ENCODE data around the gene PKNOX2.

The PKNOX2 gene

GRCh38 chr11:125285844-125286243 is 121.3 kb downstream of the PKNOX2 start:
- Histone ChIP-seq H3K36me3 (ENCODE audit: insufficient read depth, low read length) (no peaks in the 10 kb centered on the region), H3K4me1 (ENCODE audit: insufficient read depth, low read length) (peaks cover 11% of the 10 kb centered on the region; the same call in 1 of the 2 replicates), H3K9me3 (ENCODE audit: control insufficient read depth, insufficient read depth, low read length) (no peaks in the 10 kb centered on the region), H3K9ac (ENCODE audit: low read depth, low read length) (no peak overlapping the region)

- no peaks in the 10 kb centered on the region for H3K9me3 ChIP-seq (ENCODE audit: control insufficient read depth, insufficient read depth, low read length)
- peaks cover 11% of the 10 kb centered on the region; the same call in 1 of the 2 replicates for H3K4me1 ChIP-seq (ENCODE audit: insufficient read depth, low read length)
- H3K36me3 ChIP-seq (ENCODE audit: insufficient read depth, low read length) = no peaks in the 10 kb centered on the region
- no peak overlapping the region for H3K9ac ChIP-seq (ENCODE audit: low read depth, low read length)
Observed at GRCh38 chr11:125286486-125286885, 121.9 kb downstream of the PKNOX2 start.

GRCh38 chr11:125287491-125288210 is 123.1 kb downstream of the PKNOX2 start:
- no peak overlapping the region for H3K9ac ChIP-seq (ENCODE audit: low read depth, low read length)
- no peaks in the 10 kb centered on the region for H3K36me3 ChIP-seq (ENCODE audit: insufficient read depth, low read length)
- peaks cover 7% of the 10 kb centered on the region; the same call in 1 of the 2 replicates for H3K4me1 ChIP-seq (ENCODE audit: insufficient read depth, low read length)
- H3K9me3 ChIP-seq (ENCODE audit: control insufficient read depth, insufficient read depth, low read length) = no peaks in the 10 kb centered on the region

GRCh38 chr11:125289419-125290098 is 125.0 kb downstream of the PKNOX2 start:
- H3K9me3 ChIP-seq (ENCODE audit: control insufficient read depth, insufficient read depth, low read length) = no peaks in the 10 kb centered on the region
- no peaks in the 10 kb centered on the region for H3K36me3 ChIP-seq (ENCODE audit: insufficient read depth, low read length)
- H3K4me1 ChIP-seq (ENCODE audit: insufficient read depth, low read length) = peaks cover 7% of the 10 kb centered on the region; the same call in 1 of the 2 replicates
- H3K9ac ChIP-seq (ENCODE audit: low read depth, low read length) = no peak overlapping the region

GRCh38 chr11:125290263-125290662 is 125.7 kb downstream of the PKNOX2 start:
- peaks cover 7% of the 10 kb centered on the region; the same call in 1 of the 2 replicates for H3K4me1 ChIP-seq (ENCODE audit: insufficient read depth, low read length)

GRCh38 chr11:125292100-125292499 is 127.5 kb downstream of the PKNOX2 start:
- H3K36me3 ChIP-seq (ENCODE audit: insufficient read depth, low read length) = no peaks in the 10 kb centered on the region
- no peaks in the 10 kb centered on the region for H3K9me3 ChIP-seq (ENCODE audit: control insufficient read depth, insufficient read depth, low read length)
- peaks cover 7% of the 10 kb centered on the region; the same call in 1 of the 2 replicates for H3K4me1 ChIP-seq (ENCODE audit: insufficient read depth, low read length)
- H3K9ac ChIP-seq (ENCODE audit: low read depth, low read length) = no peak overlapping the region

More at GRCh38 chr11:125290263-125290662, 125.7 kb downstream of the PKNOX2 start:
- H3K36me3 ChIP-seq (ENCODE audit: insufficient read depth, low read length) = no peaks in the 10 kb centered on the region
- H3K9ac ChIP-seq (ENCODE audit: low read depth, low read length) = no peak overlapping the region
- H3K9me3 ChIP-seq (ENCODE audit: control insufficient read depth, insufficient read depth, low read length) = no peaks in the 10 kb centered on the region

GRCh38 chr11:125293596-125293995 is 129.0 kb downstream of the PKNOX2 start:
- H3K9ac ChIP-seq (ENCODE audit: low read depth, low read length) = no peak overlapping the region
- H3K4me1 ChIP-seq (ENCODE audit: insufficient read depth, low read length) = no peaks in the 10 kb centered on the region
- H3K9me3 ChIP-seq (ENCODE audit: control insufficient read depth, insufficient read depth, low read length) = no peaks in the 10 kb centered on the region
- H3K36me3 ChIP-seq (ENCODE audit: insufficient read depth, low read length) = no peaks in the 10 kb centered on the region

GRCh38 chr11:125295931-125296330 is 131.4 kb downstream of the PKNOX2 start:
- Histone ChIP-seq H3K4me1 (ENCODE audit: insufficient read depth, low read length) (no peaks in the 10 kb centered on the region), H3K9ac (ENCODE audit: low read depth, low read length) (no peak overlapping the region), H3K9me3 (ENCODE audit: control insufficient read depth, insufficient read depth, low read length) (no peaks in the 10 kb centered on the region), H3K36me3 (ENCODE audit: insufficient read depth, low read length) (no peaks in the 10 kb centered on the region)

- no peaks in the 10 kb centered on the region for H3K36me3 ChIP-seq (ENCODE audit: insufficient read depth, low read length)
- H3K9me3 ChIP-seq (ENCODE audit: control insufficient read depth, insufficient read depth, low read length) = no peaks in the 10 kb centered on the region
- no peaks in the 10 kb centered on the region for H3K4me1 ChIP-seq (ENCODE audit: insufficient read depth, low read length)
- no peak overlapping the region for H3K9ac ChIP-seq (ENCODE audit: low read depth, low read length)
Observed at GRCh38 chr11:125297346-125297915, 132.9 kb downstream of the PKNOX2 start.

- no peaks in the 10 kb centered on the region for H3K36me3 ChIP-seq (ENCODE audit: insufficient read depth, low read length)
- no peak overlapping the region for H3K9ac ChIP-seq (ENCODE audit: low read depth, low read length)
- no peaks in the 10 kb centered on the region for H3K9me3 ChIP-seq (ENCODE audit: control insufficient read depth, insufficient read depth, low read length)
- no peaks in the 10 kb centered on the region for H3K4me1 ChIP-seq (ENCODE audit: insufficient read depth, low read length)
Observed at GRCh38 chr11:125299061-125299615, 134.6 kb downstream of the PKNOX2 start.

GRCh38 chr11:125299821-125300220 is 135.3 kb downstream of the PKNOX2 start:
- Histone ChIP-seq H3K9me3 (ENCODE audit: control insufficient read depth, insufficient read depth, low read length) (no peaks in the 10 kb centered on the region), H3K4me1 (ENCODE audit: insufficient read depth, low read length) (no peaks in the 10 kb centered on the region), H3K36me3 (ENCODE audit: insufficient read depth, low read length) (no peaks in the 10 kb centered on the region), H3K9ac (ENCODE audit: low read depth, low read length) (no peak overlapping the region)

GRCh38 chr11:125300791-125301218 is 136.3 kb downstream of the PKNOX2 start:
- H3K36me3 ChIP-seq (ENCODE audit: insufficient read depth, low read length) = no peaks in the 10 kb centered on the region
- no peak overlapping the region for H3K9ac ChIP-seq (ENCODE audit: low read depth, low read length)
- no peaks in the 10 kb centered on the region for H3K4me1 ChIP-seq (ENCODE audit: insufficient read depth, low read length)
- no peaks in the 10 kb centered on the region for H3K9me3 ChIP-seq (ENCODE audit: control insufficient read depth, insufficient read depth, low read length)

GRCh38 chr11:125301346-125301745 is 136.8 kb downstream of the PKNOX2 start:
- no peaks in the 10 kb centered on the region for H3K4me1 ChIP-seq (ENCODE audit: insufficient read depth, low read length)
- no peaks in the 10 kb centered on the region for H3K36me3 ChIP-seq (ENCODE audit: insufficient read depth, low read length)

GRCh38 chr11:125303186-125303585 is 138.6 kb downstream of the PKNOX2 start:
- Histone ChIP-seq H3K9ac (ENCODE audit: low read depth, low read length) (no peak overlapping the region), H3K9me3 (ENCODE audit: control insufficient read depth, insufficient read depth, low read length) (no peaks in the 10 kb centered on the region), H3K4me1 (ENCODE audit: insufficient read depth, low read length) (no peaks in the 10 kb centered on the region), H3K36me3 (ENCODE audit: insufficient read depth, low read length) (no peaks in the 10 kb centered on the region)

More at GRCh38 chr11:125301346-125301745, 136.8 kb downstream of the PKNOX2 start:
- no peak overlapping the region for H3K9ac ChIP-seq (ENCODE audit: low read depth, low read length)
- H3K9me3 ChIP-seq (ENCODE audit: control insufficient read depth, insufficient read depth, low read length) = no peaks in the 10 kb centered on the region

All from ES-I3 (cell line).